Subcutaneous adipose tissue (tissue), 4 donors: ENCODE data around the gene MMAA. TPM values are rescaled to one million over a fixed set of nuclear protein-coding genes. Genes with fewer than 3 reads are reported as not detected.

Experiments used
- total RNA-seq, 4 donors: library from RNA; depleted of rRNA; stranded (reverse); fragments of >200 nt; gene quantifications; one replicate each; pipeline ENCODE4 v1.1.0, GENCODE V29; 2016
- TF ChIP-seq, protein P1 (sequence below): fragments of 450-650 bp; IDR thresholded peaks from one replicate; pipeline ENCODE4 v1.5.1; 2016; ENCODE audit warnings: low read depth, mild to moderate bottlenecking, control low read depth, antibody characterized with exemption, moderate library complexity

Gene MMAA
- total RNA-seq, 4 donors from 2014 or later = 3.4 to 6.4 (median 5.5) TPM

- TF ChIP-seq, protein P1, sequence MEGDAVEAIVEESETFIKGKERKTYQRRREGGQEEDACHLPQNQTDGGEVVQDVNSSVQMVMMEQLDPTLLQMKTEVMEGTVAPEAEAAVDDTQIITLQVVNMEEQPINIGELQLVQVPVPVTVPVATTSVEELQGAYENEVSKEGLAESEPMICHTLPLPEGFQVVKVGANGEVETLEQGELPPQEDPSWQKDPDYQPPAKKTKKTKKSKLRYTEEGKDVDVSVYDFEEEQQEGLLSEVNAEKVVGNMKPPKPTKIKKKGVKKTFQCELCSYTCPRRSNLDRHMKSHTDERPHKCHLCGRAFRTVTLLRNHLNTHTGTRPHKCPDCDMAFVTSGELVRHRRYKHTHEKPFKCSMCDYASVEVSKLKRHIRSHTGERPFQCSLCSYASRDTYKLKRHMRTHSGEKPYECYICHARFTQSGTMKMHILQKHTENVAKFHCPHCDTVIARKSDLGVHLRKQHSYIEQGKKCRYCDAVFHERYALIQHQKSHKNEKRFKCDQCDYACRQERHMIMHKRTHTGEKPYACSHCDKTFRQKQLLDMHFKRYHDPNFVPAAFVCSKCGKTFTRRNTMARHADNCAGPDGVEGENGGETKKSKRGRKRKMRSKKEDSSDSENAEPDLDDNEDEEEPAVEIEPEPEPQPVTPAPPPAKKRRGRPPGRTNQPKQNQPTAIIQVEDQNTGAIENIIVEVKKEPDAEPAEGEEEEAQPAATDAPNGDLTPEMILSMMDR = no peak
Observed at GRCh38 chr4:145605941-145606340, 13.2 kb upstream of the MMAA start.

GRCh38 chr4:145609481-145610427, 9.4 kb upstream of the MMAA start:
- TF ChIP-seq, protein P1 = no peak

DNA sequence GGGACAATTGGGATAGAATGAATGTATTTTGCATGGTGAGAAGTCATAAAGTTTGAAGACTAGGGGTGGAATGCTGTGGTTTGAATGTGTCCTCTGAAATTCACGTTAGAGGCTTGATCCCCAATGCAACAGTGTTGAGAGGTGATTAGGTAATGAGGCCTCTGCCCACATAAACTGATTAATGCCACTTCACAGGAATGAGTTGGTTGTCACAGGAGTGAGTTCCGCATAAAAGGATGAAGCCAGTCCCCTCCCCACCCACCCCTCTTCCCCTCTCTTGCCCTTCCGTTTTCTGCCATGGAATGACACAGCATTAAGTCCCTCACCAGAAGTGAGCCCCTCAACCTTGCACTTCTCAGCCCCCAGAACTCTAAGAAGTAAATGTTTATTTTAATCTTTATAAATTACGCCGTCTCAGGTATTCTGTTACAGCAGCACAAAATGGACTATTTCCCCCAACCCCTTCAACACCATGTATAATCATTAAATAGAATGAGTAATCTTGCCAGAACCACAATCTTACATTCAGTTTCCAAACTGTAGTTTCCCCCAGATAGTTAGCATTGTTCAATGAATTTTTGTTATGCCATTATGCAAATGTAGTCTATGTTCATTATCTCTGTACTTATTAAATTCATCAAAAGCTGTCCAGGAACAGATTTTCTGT, 5.5 kb upstream of the MMAA start:
- TF ChIP-seq, protein P1 = no peak

- TF ChIP-seq, protein P1 = no peak
Observed at GRCh38 chr4:145614233-145614610, 5.0 kb upstream of the MMAA start.

- TF ChIP-seq, protein P1 = no peak
Observed at GRCh38 chr4:145618210-145618931, 814 bp upstream of the MMAA start.

- TF ChIP-seq, protein P1 = no peak
Observed at GRCh38 chr4:145619639-145619996, 433 bp downstream of the MMAA start.

DNA sequence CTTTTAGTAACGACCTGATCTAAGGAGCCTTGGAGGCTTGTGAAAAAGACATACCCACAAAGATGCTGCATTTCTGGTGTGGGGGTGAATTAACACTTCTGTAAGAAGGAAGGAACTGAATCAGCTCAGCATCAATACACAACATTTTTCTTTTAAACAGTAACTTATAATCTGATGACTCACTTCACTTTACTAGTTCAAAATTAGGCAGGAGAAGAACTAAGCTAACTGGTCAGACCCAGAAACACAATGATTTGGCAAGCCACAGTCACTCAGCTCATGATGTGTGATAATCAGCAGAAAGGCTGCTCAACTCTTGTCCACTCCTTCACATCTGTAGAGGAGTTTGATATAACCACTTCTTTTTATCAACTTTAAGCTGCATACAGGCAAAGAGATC, 4.6 kb downstream of the MMAA start:
- TF ChIP-seq, protein P1 = no peak
